IgD-negative memory B cell (primary cell): ENCODE measurements around the gene RPS19BP1. TPM values are rescaled to one million over a fixed set of nuclear protein-coding genes. Genes with fewer than 3 reads are reported as not detected.
A peak's percentile ranks its signal among the peaks of the same experiment; 100 is the strongest.

Experiments used
- H3K27ac Mint-ChIP-seq, 3 donors: one replicate each; pipeline ENCODE4 v1.8.0; 2020 to 2022; ENCODE audit warnings: mild to moderate bottlenecking in 3 of 3, mixed read lengths in 3 of 3, moderate library complexity in 1 of 3
- H3K27me3 Mint-ChIP-seq: one replicate; pipeline ENCODE4 v1.8.0; 2021; ENCODE audit warnings: mixed read lengths
- H3K36me3 Mint-ChIP-seq: one replicate; pipeline ENCODE4 v1.8.0; 2020; ENCODE audit warnings: mild to moderate bottlenecking, mixed read lengths
- H3K4me1 Mint-ChIP-seq, 3 donors: one replicate each; pipeline ENCODE4 v1.8.0; 2020 to 2022; ENCODE audit warnings: mixed read lengths in 3 of 3, mild to moderate bottlenecking in 1 of 3
- H3K4me3 Mint-ChIP-seq, 4 donors: one replicate each; pipeline ENCODE4 v1.8.0; 2020 to 2022; ENCODE audit warnings: mild to moderate bottlenecking in 4 of 4, mixed read lengths in 4 of 4, moderate library complexity in 3 of 4
- H3K9me3 Mint-ChIP-seq, 3 donors: one replicate each; pipeline ENCODE4 v1.8.0; 2020 to 2021; ENCODE audit warnings: mixed read lengths in 3 of 3, mild to moderate bottlenecking in 1 of 3
- polyA plus RNA-seq: library from polyadenylated mRNA; unstranded; fragments of 300-500 nt; fragmentation: Illumina TruSeq; gene quantifications from one replicate; pipeline ENCODE4 v1.2.3, GENCODE V29; 2021

RPS19BP1 gene
- polyA plus RNA-seq, 1 donor from 2014 or later = 156 TPM

GRCh38 chr22:39567135-39567946, 34.8 kb upstream of the RPS19BP1 start:
- Mint-ChIP-seq H3K4me3 (peak overlapping the region in 2 of 4 donors; percentile 29 to 63), H3K9me3 (peaks cover 0 to 5% (median 0%) of the 10 kb centered on the region in 3 donors), H3K27me3 (peaks cover 10% of the 10 kb centered on the region), H3K4me1 (peaks cover 0 to 10% (median 9%) of the 10 kb centered on the region in 3 donors), H3K27ac (no peak overlapping the region), H3K36me3 (peaks cover 2% of the 10 kb centered on the region)

- Mint-ChIP-seq H3K27ac (no peak overlapping the region), H3K4me3 (no peak overlapping the region)
These were observed 32.9 kb upstream of the RPS19BP1 start for GRCh38 chr22:39565414-39565944.

GRCh38 chr22:39563571-39564428, 31.3 kb upstream of the RPS19BP1 start:
- Mint-ChIP-seq H3K4me3 (no peak overlapping the region), H3K4me1 (peaks cover 0 to 12% (median 10%) of the 10 kb centered on the region in 3 donors), H3K9me3 (peaks cover 0 to 5% (median 0%) of the 10 kb centered on the region in 3 donors), H3K27ac (no peak overlapping the region), H3K27me3 (peaks cover 22% of the 10 kb centered on the region), H3K36me3 (peaks cover 2% of the 10 kb centered on the region)

More at GRCh38 chr22:39565414-39565944, 32.9 kb upstream of the RPS19BP1 start:
- Mint-ChIP-seq H3K27me3 (peaks cover 9% of the 10 kb centered on the region), H3K36me3 (peaks cover 2% of the 10 kb centered on the region), H3K9me3 (peaks cover 0 to 5% (median 0%) of the 10 kb centered on the region in 3 donors), H3K4me1 (peaks cover 0 to 12% (median 10%) of the 10 kb centered on the region in 3 donors)

- Mint-ChIP-seq H3K4me1 (peaks cover 0 to 9% (median 8%) of the 10 kb centered on the region in 3 donors), H3K4me3 (no peak overlapping the region), H3K27me3 (peaks cover 21% of the 10 kb centered on the region), H3K36me3 (no peaks in the 10 kb centered on the region), H3K9me3 (peaks cover 0 to 5% (median 0%) of the 10 kb centered on the region in 3 donors), H3K27ac (no peak overlapping the region)
These were observed 30.4 kb upstream of the RPS19BP1 start for GRCh38 chr22:39562839-39563489.

GRCh38 chr22:39560127-39560526, 27.6 kb upstream of the RPS19BP1 start:
- Mint-ChIP-seq H3K27me3 (peaks cover 27% of the 10 kb centered on the region), H3K4me1 (peaks cover 0 to 2% (median 2%) of the 10 kb centered on the region in 3 donors), H3K4me3 (no peak overlapping the region), H3K9me3 (no peaks in the 10 kb centered on the region), H3K36me3 (no peaks in the 10 kb centered on the region), H3K27ac (peak overlapping the region in 1 of 3 donors; percentile 5)

- H3K4me3 Mint-ChIP-seq = no peak overlapping the region
These were observed 27.0 kb upstream of the RPS19BP1 start for GRCh38 chr22:39559456-39560105.

GRCh38 chr22:39558950-39559349, 26.4 kb upstream of the RPS19BP1 start:
- Mint-ChIP-seq H3K4me3 (no peak overlapping the region), H3K36me3 (no peaks in the 10 kb centered on the region), H3K9me3 (no peaks in the 10 kb centered on the region), H3K27ac (no peak overlapping the region), H3K27me3 (peaks cover 30% of the 10 kb centered on the region), H3K4me1 (peaks cover 0 to 2% (median 2%) of the 10 kb centered on the region in 3 donors)

More at GRCh38 chr22:39559456-39560105, 27.0 kb upstream of the RPS19BP1 start:
- H3K27ac Mint-ChIP-seq = peak overlapping the region in 1 of 3 donors; percentile 5
- peaks cover 27% of the 10 kb centered on the region for H3K27me3 Mint-ChIP-seq
- peaks cover 0 to 2% (median 2%) of the 10 kb centered on the region in 3 donors for H3K4me1 Mint-ChIP-seq
- no peaks in the 10 kb centered on the region for H3K9me3 Mint-ChIP-seq
- H3K36me3 Mint-ChIP-seq = no peaks in the 10 kb centered on the region

GRCh38 chr22:39558254-39558727, 25.7 kb upstream of the RPS19BP1 start:
- Mint-ChIP-seq H3K4me1 (peaks cover 0 to 2% (median 2%) of the 10 kb centered on the region in 3 donors), H3K27me3 (peaks cover 30% of the 10 kb centered on the region), H3K36me3 (no peaks in the 10 kb centered on the region), H3K27ac (no peak overlapping the region), H3K9me3 (no peaks in the 10 kb centered on the region), H3K4me3 (peak overlapping the region in 1 of 4 donors; percentile 60)

GRCh38 chr22:39556970-39557841, 24.7 kb upstream of the RPS19BP1 start:
- H3K27me3 Mint-ChIP-seq = peaks cover 34% of the 10 kb centered on the region
- H3K9me3 Mint-ChIP-seq = no peaks in the 10 kb centered on the region
- peak overlapping the region in 1 of 3 donors; percentile 63 for H3K27ac Mint-ChIP-seq
- H3K4me1 Mint-ChIP-seq = peaks cover 0 to 2% (median 2%) of the 10 kb centered on the region in 3 donors
- H3K36me3 Mint-ChIP-seq = no peaks in the 10 kb centered on the region
- H3K4me3 Mint-ChIP-seq = peak overlapping the region in 2 of 4 donors; percentile 57 to 74

GRCh38 chr22:39554151-39554550, 21.6 kb upstream of the RPS19BP1 start:
- Mint-ChIP-seq H3K27ac (no peak overlapping the region), H3K4me1 (peaks cover 0 to 2% (median 0%) of the 10 kb centered on the region in 3 donors), H3K4me3 (no peak overlapping the region), H3K27me3 (peaks cover 29% of the 10 kb centered on the region), H3K9me3 (no peaks in the 10 kb centered on the region), H3K36me3 (no peaks in the 10 kb centered on the region)

GRCh38 chr22:39553429-39553828, 20.9 kb upstream of the RPS19BP1 start:
- peaks cover 0 to 2% (median 0%) of the 10 kb centered on the region in 3 donors for H3K4me1 Mint-ChIP-seq
- H3K27me3 Mint-ChIP-seq = peaks cover 32% of the 10 kb centered on the region
- H3K27ac Mint-ChIP-seq = no peak overlapping the region
- H3K4me3 Mint-ChIP-seq = no peak overlapping the region
- H3K36me3 Mint-ChIP-seq = no peaks in the 10 kb centered on the region
- no peaks in the 10 kb centered on the region for H3K9me3 Mint-ChIP-seq

GRCh38 chr22:39547587-39547947, 15.0 kb upstream of the RPS19BP1 start:
- H3K9me3 Mint-ChIP-seq = peaks cover 0 to 6% (median 2%) of the 10 kb centered on the region in 3 donors
- H3K27ac Mint-ChIP-seq = no peak overlapping the region
- H3K27me3 Mint-ChIP-seq = peaks cover 53% of the 10 kb centered on the region
- no peaks in the 10 kb centered on the region for H3K36me3 Mint-ChIP-seq
- H3K4me3 Mint-ChIP-seq = no peak overlapping the region
- H3K4me1 Mint-ChIP-seq = peaks cover 4 to 10% (median 4%) of the 10 kb centered on the region in 3 donors
